T follicular helper cell (primary cell): ENCODE data around the gene PRF1.
"Not testable (repeated sequence)": the region's sequence is repeated elsewhere in the genome, so short reads cannot be mapped to it uniquely, and the experiment has no call there.

Experiments
- DNase-seq: peaks from one replicate; pipeline ENCODE4 v3.0.0-alpha.2; 2020; ENCODE audit warnings: low read depth

PRF1 gene

GRCh38 chr10:70593513-70593890 lies 9.0 kb downstream of the PRF1 start:
- DNase-seq, result no peak

DNA sequence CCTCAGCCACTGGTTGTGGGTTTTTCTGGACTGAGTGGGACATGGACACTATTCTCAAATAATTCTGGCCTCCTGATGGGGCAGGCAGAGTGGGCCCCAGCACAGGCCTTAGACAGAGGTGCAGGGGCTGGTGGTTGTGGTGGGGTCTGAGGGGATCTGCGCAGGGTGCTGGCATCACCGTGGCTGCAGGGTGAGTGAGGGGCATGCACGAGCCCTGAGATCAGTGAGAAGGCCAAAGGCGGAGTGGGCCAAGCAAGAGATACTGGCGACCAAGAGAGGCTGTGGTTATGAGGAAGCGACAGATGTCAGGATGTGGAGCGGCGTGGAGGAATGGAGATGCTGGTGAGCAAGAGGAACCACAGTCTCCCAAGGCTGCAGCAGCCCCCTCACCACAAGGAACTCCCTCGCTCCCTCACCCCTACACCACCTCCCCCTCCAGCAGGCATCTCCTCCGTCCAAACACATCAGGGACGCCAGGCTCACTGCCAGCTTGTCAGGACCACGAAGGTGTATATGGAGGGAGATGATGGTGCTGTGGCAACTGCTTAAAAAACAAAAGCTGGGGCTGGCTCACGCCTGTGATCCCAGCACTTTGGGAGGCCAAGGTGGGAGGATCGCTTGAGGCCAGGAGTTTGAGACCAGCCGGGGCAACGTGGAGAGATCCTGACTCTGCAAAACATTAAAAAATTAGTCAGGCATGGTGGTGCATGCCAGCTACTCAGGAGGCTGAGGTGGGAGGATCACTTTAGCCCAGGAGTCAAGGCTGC lies 9.6 kb downstream of the PRF1 start:
- DNase-seq, result no peak

GRCh38 chr10:70592186-70592735 lies 10.3 kb downstream of the PRF1 start:
- DNase-seq, result no peak

GRCh38 chr10:70590655-70591416 lies 11.7 kb downstream of the PRF1 start:
- no peak for DNase-seq

DNA sequence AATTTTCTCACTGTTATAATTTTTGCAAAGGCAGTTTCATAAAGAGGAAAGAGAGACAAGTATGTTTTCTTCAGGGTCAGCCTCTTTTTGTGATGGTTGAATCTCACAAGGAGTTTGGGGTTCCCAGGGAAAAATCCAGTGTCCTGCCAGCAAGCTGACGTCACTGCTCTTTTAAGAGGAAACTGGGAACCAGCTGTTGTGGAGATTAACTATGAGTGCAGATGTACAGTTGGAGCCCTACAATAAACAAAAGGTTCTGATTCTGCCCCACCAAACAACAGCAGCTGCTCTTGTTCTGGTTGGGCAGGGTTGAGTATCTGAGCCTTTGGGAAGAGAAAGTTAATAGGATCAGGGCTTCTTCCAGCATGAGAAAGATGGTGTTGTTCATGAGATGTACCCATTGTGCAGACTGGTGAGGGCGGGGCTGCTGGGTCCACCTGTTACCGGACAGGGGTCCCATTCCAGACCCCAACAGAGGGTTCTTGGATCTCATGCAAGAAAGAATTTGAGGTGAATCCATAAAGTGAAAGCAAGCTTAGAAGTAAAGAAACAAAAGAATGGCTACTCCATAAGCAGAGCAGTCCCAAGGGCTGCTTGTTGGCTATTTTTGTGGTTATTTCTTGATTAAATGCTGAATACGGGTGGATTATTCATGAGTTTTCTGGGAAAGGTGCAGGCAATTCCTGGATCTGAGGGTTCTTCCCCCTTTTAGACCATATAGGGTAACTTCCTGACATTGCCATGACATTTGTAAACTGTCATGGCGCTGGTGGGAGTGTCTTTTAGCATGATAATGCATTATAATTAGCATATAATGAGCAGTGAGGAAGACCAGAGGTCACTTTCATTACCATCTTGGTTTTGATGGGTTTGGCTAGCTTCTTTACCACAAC lies 12.5 kb downstream of the PRF1 start:
- no peak for DNase-seq

- DNase-seq, result no peak
Measured at GRCh38 chr10:70588859-70589570, 13.5 kb downstream of the PRF1 start.

GRCh38 chr10:70588255-70588654 lies 14.3 kb downstream of the PRF1 start:
- DNase-seq, result no peak

DNA sequence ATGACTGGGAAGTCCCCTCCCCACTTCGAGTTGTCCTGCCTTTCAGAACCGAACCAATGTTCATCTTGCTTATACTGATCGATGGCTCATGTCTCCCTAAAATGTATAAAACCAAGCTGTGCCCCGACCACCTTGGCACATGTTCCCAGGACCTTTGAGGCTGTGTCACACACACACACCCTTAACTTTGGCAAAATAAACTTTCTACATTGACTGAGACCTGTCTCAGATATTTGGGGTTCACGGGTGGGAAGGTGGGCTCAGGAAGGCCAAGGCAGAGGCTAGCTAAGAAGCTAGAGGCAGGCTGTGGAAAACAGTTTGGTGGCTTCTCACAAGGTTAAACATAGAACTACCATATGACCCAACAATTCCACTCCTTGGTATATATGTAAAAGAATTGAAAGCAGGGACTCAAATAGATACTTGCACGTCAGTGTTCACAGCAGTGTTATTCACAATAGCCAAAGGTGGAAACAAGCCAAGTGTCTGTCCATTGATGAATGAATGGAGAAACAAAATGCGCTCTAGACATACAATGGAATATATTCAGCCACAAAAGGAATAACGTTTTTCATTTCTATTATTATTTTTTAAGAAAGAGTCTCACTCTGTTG lies 15.4 kb downstream of the PRF1 start:
- no peak for DNase-seq

DNA sequence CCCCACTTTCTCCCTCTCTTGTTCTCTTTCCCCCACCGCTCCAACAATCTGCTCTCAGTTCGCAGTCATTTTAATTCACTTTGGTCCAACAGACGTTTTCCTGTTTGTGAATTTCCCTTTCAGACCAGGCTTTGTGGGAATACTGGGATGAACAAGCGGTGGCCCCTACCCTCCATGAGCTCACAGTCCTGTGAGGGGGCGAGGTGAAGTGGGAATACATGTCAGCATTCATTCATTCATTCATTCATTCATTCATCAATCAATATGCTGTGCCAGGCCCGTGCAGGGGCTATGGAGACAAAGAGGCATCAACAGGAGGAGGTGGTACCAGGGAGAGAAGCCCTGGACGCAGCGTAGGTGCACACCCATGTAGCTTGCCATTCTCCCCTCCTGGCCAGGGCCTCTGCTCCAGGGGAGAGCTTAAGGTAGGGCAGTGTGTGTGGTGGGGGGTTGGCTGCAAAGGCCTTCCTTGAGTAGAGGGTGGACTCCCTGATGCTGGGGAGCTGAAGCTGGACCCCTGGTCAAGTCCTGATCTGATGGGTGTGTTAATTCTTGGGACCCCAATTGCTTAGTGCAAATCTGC lies 16.1 kb downstream of the PRF1 start:
- no peak for DNase-seq

DNA sequence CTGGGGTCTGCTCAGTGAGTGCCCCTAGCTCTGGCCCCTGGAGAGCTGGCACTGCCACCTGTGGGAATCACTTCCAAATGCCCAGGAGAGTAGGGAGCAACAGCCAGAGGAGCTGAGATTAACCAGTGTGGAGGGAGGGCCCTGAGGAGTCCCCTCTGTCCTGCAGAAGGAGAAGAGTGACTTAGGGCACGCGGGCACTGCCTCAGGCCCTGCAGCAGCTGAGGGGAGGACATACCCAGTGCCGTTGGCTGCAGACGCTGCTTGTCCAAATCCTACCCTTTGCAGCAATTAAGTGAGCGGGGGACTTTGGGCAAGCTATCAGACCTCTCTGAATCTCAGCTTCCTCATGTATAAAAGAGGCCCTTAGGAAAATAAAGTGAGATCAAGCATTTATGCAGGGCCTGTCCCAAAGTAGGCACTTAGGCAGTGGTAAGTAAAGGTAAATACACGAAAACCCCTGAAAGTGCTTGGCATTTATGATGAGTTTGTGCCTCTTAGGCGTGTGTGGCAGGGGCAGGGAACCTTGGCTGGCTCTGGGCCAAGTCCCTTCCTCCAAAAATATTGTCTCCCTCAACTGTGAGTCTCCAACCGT lies 16.9 kb downstream of the PRF1 start:
- no peak for DNase-seq

- DNase-seq, result no peak
Measured at GRCh38 chr10:70584909-70585544, 17.5 kb downstream of the PRF1 start.

DNA sequence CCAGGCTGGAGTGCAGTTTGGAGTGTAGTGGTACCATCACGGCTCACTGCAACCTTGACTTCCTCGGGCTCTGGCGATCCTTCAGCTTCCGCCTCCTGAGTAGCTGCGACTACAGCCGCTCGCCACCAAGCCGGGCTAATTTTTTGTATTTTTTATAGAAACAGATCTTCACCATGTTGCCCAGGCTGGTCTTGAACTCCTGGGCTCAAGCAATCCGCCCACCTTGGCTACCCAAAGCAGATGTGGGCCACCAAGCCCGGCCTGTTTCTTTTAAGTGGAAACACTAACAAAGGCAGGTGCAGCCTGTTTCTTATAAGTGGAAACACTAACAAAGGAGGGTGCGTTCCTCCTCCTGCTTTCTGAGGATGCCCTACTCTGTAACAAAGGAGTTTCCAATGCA lies 18.2 kb downstream of the PRF1 start:
- no peak for DNase-seq

DNA sequence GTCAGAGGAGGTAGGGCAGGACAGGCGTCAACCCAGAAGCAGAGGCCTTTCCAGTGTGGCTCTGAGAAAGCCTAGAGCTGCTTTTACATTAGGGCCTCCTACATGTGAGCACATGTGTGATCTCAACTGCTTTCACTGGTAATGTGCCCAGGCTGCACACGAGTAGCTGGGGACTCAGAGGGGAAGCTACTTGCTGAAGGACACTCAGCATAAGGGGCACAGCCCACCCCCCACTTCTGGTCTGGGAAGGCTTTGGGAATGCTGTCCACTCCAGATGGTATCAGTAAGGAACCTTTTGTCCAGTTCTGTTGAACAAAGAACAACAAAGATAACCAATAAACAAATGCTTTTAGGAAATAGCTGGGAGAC lies 18.9 kb downstream of the PRF1 start:
- DNase-seq, result no peak

DNA sequence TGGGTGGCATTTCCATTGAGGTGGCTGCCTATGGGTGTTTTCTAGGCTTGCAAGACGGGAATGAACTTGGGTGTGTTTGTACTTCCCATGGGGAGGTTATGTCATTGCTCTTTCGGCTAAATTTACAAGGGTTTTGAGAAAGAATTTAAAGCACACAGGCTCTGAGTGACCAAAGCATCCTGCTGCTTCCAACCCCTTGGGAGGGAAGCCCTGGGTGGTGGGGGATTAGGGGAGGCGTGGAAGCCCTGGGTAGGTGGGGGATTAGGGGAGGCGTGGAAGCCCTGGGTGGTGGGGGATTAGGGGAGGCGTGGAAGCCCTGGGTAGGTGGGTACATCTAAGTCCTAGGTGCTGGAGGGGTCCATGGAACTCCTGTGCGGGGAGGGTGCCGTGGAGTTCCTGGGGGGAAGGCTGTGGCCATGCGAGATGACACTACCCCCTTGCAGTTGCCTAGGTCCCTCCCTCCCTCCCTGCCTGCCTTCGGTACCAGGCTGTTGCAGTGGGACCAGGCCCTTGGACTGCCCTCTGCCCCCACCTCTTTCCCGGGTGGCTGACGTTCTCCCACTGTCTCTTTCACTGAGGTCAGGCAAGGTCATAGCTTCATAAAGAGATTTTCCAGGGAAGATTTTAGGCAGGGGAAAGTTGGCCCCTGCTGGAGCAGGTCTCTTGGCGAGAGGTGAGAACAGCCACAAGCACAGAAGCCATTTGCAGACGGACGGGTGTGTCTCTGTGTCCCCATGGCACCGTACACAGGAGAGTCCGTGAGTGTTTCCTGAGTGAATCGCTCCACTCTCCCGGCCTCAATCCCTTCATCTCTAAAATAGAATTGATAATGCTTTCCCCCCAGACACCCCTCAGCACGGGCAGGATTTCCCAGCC lies 19.5 kb downstream of the PRF1 start:
- DNase-seq, result no peak

- DNase-seq, result not testable (repeated sequence)
Measured at GRCh38 chr10:70581176-70581575, 21.4 kb downstream of the PRF1 start.

GRCh38 chr10:70579234-70580002 lies 23.1 kb downstream of the PRF1 start:
- no peak for DNase-seq

- peak; percentile 9 for DNase-seq
Measured at GRCh38 chr10:70578371-70578947, 24.1 kb downstream of the PRF1 start.
